Progenitor cell of endocrine pancreas (in vitro differentiated cells): Measurements from ENCODE around the gene RIOK3. TPM values are rescaled to one million over a fixed set of nuclear protein-coding genes. Genes with fewer than 3 reads are reported as not detected.
"Not testable (repeated sequence)": the region's sequence is repeated elsewhere in the genome, so short reads cannot be mapped to it uniquely, and the experiment has no call there.

Experiments used
- DNase-seq: peaks from one replicate; pipeline ENCODE4 v3.0.0; 2021; ENCODE audit warnings: low spot score; ENCODE audit not compliant: unreplicated experiment
- H3K27ac Mint-ChIP-seq: 2 replicates; pipeline ENCODE4 v1.8.0; 2021; ENCODE audit warnings: mild to moderate bottlenecking, moderate library complexity, mixed read lengths
- H3K27me3 Mint-ChIP-seq: 2 replicates; pipeline ENCODE4 v1.8.0; 2021; ENCODE audit warnings: mixed read lengths
- H3K36me3 Mint-ChIP-seq: 2 replicates; pipeline ENCODE4 v1.8.0; 2022; ENCODE audit warnings: mixed read lengths; ENCODE audit not compliant: insufficient read depth
- H3K4me1 Mint-ChIP-seq: 2 replicates; pipeline ENCODE4 v1.8.0; 2021; ENCODE audit warnings: low read depth, mixed read lengths
- H3K4me3 Mint-ChIP-seq: 2 replicates; pipeline ENCODE4 v1.8.0; 2021; ENCODE audit warnings: low read depth, mild to moderate bottlenecking, moderate library complexity, mixed read lengths
- H3K9me3 Mint-ChIP-seq: 2 replicates; pipeline ENCODE4 v1.8.0; 2021; ENCODE audit warnings: low read depth, mixed read lengths
- total RNA-seq: library from RNA; stranded (reverse); gene quantifications from 2 replicates; pipeline ENCODE4 v1.2.1, GENCODE V29; 2021
- TF ChIP-seq, protein P1 (sequence below): fragments of 200-600 bp; sonication (generic); IDR thresholded peaks from one replicate; pipeline ENCODE4 v1.5.0; 2021; ENCODE audit warnings: antibody characterized with exemption, mild to moderate bottlenecking; ENCODE audit not compliant: unreplicated experiment

The RIOK3 gene
- total RNA-seq, 1 donor from 2014 or later: 52.8 TPM

DNA sequence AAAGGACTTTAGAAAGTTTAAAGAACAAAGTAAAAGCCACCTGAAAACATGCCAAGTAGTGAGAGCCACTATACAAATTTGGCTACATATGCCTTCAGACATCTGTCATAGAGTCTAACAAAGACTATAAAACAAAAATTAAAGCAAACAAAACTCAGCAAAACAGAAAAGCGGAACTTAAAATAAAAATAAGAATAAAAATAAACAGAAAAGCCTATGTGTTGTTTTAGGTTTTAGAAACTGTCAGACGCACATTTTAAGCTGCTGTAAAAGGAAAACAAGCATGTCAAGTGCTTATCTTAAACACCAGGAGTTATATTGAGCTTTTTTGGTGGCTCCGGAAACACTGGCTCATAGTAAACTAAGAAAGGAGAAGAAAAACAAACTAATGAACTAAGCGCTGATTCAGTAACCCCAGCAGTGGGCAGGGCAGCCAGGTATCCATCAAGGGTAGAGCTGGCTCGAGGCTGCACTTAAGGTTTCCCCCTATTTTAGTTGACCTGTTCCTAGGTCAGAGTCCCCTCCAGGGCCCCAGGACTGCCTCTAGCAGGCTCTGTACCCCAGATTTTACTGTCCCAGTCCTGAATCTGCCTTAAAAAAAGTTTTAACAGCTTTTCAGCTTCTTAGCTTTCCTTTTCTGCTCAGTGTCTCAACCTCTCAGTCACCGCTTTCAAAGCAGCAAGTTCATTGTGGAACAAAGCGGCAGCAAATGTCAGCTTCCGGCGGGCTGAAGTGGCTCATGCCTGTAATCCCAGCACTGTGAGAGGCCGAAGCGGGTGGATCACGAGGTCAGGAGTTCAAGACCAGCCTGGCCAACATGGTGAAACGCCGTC, 34.9 kb downstream of the RIOK3 start:
- Mint-ChIP-seq H3K4me1 (peaks cover 15% of the 10 kb centered on the region), H3K4me3 (no peak overlapping the region), H3K9me3 (peaks cover 14% of the 10 kb centered on the region), H3K27ac (peak overlapping the region; percentile 85), H3K27me3 (no peaks in the 10 kb centered on the region), H3K36me3 (peaks cover 5% of the 10 kb centered on the region)
- TF ChIP-seq, protein P1, sequence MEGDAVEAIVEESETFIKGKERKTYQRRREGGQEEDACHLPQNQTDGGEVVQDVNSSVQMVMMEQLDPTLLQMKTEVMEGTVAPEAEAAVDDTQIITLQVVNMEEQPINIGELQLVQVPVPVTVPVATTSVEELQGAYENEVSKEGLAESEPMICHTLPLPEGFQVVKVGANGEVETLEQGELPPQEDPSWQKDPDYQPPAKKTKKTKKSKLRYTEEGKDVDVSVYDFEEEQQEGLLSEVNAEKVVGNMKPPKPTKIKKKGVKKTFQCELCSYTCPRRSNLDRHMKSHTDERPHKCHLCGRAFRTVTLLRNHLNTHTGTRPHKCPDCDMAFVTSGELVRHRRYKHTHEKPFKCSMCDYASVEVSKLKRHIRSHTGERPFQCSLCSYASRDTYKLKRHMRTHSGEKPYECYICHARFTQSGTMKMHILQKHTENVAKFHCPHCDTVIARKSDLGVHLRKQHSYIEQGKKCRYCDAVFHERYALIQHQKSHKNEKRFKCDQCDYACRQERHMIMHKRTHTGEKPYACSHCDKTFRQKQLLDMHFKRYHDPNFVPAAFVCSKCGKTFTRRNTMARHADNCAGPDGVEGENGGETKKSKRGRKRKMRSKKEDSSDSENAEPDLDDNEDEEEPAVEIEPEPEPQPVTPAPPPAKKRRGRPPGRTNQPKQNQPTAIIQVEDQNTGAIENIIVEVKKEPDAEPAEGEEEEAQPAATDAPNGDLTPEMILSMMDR: no peak
- no peak for DNase-seq

GRCh38 chr18:23489586-23489985, 36.5 kb downstream of the RIOK3 start:
- H3K27me3 Mint-ChIP-seq, H3K4me3 Mint-ChIP-seq, DNase-seq, H3K27ac Mint-ChIP-seq, H3K36me3 Mint-ChIP-seq: not testable (repeated sequence)
- Mint-ChIP-seq H3K9me3 (peaks cover 14% of the 10 kb centered on the region), H3K4me1 (peaks cover 11% of the 10 kb centered on the region)

DNA sequence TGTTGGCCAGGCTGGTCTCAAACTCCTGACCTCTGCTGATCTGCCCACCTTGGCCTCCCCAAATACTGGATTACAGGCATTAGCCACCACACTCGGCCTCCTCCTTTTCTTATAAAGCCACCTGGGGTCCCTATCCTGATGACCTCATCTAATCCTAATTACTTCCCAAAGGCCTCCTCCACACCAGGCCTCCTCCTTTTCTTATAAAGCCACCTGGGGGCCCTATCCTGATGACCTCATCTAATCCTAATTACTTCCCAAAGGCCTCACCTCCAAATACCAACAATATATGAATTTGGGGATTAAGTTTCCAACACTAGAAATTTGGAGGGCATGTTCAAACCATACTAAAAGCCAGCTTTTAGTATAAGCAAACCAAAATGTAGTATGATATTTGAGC, 40.6 kb downstream of the RIOK3 start:
- Mint-ChIP-seq H3K9me3 (peaks cover 14% of the 10 kb centered on the region), H3K4me3 (no peak overlapping the region), H3K4me1 (peaks cover 2% of the 10 kb centered on the region), H3K27me3 (no peaks in the 10 kb centered on the region), H3K36me3 (peaks cover 3% of the 10 kb centered on the region), H3K27ac (peak overlapping the region; percentile 56)
- DNase-seq: no peak
- TF ChIP-seq, protein P1: no peak

DNA sequence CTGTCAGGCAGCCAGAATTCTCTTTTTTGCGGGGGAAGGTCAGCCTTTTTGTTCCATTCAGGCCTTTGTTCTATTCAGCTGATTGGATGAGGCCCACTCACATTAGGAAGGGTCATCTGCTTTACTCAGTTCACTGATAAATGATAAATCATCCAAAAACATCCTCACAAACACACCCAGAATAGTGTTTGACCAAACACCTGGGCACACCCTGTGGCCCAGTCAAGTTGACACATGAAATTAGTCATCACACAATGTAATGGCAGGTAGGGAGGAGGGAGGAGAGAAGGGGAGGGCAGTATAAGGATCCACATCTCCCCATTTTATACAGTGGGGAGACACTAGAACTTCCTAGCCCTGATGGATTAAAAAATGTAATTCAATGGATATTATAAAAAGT, 41.9 kb downstream of the RIOK3 start:
- H3K9me3 Mint-ChIP-seq: peaks cover 14% of the 10 kb centered on the region

DNA sequence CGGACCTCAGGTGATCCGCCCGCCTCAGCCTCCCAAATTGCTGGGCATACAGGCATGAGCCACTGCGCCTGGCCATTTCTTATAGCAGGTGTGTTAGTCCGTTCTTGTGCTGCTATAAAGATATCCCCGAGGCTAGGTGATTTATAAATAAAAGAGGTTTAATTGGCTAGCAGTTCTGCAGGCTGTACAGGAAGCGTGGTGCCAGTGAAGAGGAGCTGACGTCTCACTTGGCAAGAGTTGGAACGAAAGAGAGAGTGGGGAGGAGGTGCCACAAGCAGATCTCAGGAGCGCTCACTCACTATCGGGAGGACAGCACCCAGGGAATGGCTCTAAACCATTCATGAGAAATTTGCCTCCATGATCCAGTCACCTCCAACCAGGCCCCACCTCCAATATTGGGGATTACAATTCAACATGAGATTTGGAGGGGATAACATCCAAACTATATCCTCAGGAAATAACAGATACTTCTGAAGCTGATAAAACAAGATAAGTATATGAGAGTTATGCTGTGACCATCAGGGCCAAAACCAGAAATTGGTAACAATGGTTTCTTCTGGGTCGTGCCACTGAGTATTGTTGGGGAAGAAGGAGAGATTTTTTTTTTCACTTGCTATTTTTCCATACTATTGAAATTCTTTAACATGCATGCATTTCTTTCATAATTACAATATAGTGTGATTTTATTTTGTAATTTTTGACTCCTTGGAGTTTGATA, 42.8 kb downstream of the RIOK3 start:
- H3K27ac Mint-ChIP-seq: no peak overlapping the region
- H3K9me3 Mint-ChIP-seq: peaks cover 5% of the 10 kb centered on the region

More for the DNA sequence above, 41.9 kb downstream of the RIOK3 start:
- DNase-seq: no peak
- Mint-ChIP-seq H3K27me3 (no peaks in the 10 kb centered on the region), H3K36me3 (peaks cover 3% of the 10 kb centered on the region), H3K27ac (no peak overlapping the region), H3K4me3 (no peak overlapping the region), H3K4me1 (peaks cover 2% of the 10 kb centered on the region)
- TF ChIP-seq, protein P1: no peak

More for the DNA sequence above, 42.8 kb downstream of the RIOK3 start:
- no peak for DNase-seq
- TF ChIP-seq, protein P1: no peak
- peaks cover 2% of the 10 kb centered on the region for H3K27me3 Mint-ChIP-seq
- no peak overlapping the region for H3K4me3 Mint-ChIP-seq
- H3K36me3 Mint-ChIP-seq: peaks cover 3% of the 10 kb centered on the region
- H3K4me1 Mint-ChIP-seq: peaks cover 2% of the 10 kb centered on the region
